HG03558 (cell line): ENCODE data around the gene FREM1.

Experiments used
- ATAC-seq: cut with Tn5 transposase; IDR thresholded peaks from one replicate; pipeline ENCODE4 v1.9.1; 2021; ENCODE audit warnings: moderate number of reproducible peaks; ENCODE audit not compliant: unreplicated experiment; ENCODE audit errors: extremely low read depth

FREM1 gene

GRCh38 chr9:14829204-14829603 is 81.0 kb downstream of the FREM1 start:
- ATAC-seq: no peak

GRCh38 chr9:14827805-14828204 is 82.4 kb downstream of the FREM1 start:
- no peak for ATAC-seq

GRCh38 chr9:14824481-14824880 is 85.7 kb downstream of the FREM1 start:
- ATAC-seq: no peak

- no peak for ATAC-seq
Observed at GRCh38 chr9:14823800-14824199, 86.4 kb downstream of the FREM1 start.

- no peak for ATAC-seq
Observed at GRCh38 chr9:14822666-14823065, 87.6 kb downstream of the FREM1 start.

GRCh38 chr9:14819183-14819582 is 91.0 kb downstream of the FREM1 start:
- ATAC-seq: no peak

- no peak for ATAC-seq
Observed at GRCh38 chr9:14814249-14814628, 96.0 kb downstream of the FREM1 start.

- no peak for ATAC-seq
Observed at GRCh38 chr9:14813336-14814248, 96.6 kb downstream of the FREM1 start.

- ATAC-seq: no peak
Observed at GRCh38 chr9:14812806-14813205, 97.4 kb downstream of the FREM1 start.

GRCh38 chr9:14811844-14812243 is 98.4 kb downstream of the FREM1 start:
- no peak for ATAC-seq

GRCh38 chr9:14806941-14807520 is 103.2 kb downstream of the FREM1 start:
- ATAC-seq: no peak

- ATAC-seq: no peak
Observed at GRCh38 chr9:14799030-14799429, 111.2 kb downstream of the FREM1 start.

GRCh38 chr9:14797435-14797834 is 112.8 kb downstream of the FREM1 start:
- ATAC-seq: no peak

- no peak for ATAC-seq
Observed at GRCh38 chr9:14793389-14793788, 116.8 kb downstream of the FREM1 start.

GRCh38 chr9:14790628-14791027 is 119.6 kb downstream of the FREM1 start:
- ATAC-seq: no peak

GRCh38 chr9:14788846-14789245 is 121.4 kb downstream of the FREM1 start:
- no peak for ATAC-seq

- ATAC-seq: no peak
Observed at GRCh38 chr9:14783358-14783757, 126.9 kb downstream of the FREM1 start.

GRCh38 chr9:14782286-14783051 is 127.8 kb downstream of the FREM1 start:
- no peak for ATAC-seq

GRCh38 chr9:14780693-14781092 is 129.5 kb downstream of the FREM1 start:
- ATAC-seq: no peak

- no peak for ATAC-seq
Observed at GRCh38 chr9:14780251-14780650, 130.0 kb downstream of the FREM1 start.

GRCh38 chr9:14779566-14780022 is 130.6 kb downstream of the FREM1 start:
- no peak for ATAC-seq
